ENCODE data around the gene OSBPL9.

Gene OSBPL9

DNA sequence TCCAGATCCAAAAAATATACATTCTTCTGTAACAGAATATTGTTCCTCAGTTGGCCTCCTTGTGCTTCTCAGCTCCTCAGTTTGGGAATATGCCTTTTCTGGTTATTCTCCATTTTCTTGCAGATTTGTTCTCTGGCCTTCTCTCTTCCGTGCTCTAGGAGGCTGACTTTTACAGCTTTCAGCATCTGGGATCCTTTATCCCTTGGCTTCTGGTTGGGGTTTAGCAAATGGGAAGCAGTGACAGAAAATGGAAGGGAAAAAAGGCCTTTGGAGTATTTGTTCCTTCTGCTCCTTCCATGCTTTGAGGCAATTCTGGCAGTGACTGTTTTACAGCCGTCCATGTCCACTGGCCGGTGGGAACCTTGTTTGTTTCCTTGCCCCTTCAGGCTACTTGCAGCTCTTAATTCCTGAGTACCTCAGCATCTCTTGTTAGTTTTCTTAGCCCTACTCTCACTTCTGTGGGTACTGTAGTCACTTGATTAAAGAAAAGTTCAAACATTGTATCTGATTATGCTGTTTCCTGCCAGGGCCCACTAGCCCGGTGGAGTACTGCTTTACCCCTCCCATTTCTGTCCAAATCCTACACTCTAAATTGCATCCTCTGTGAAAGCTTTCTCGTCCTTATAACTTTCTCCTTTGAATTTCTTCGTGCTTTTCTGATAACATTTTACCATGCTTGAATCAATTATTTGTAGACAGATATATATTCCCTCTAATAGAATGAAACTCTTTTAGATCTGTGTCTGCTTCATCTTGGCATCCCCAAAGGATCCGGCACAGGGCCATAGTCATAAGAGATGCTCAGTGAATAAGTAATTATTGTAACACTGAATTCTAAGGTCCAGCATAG lies 118.2 kb downstream of the OSBPL9 start:
- DNase-seq (ENCODE audit: low read depth in 4 of 4, low spot score in 1 of 4) = no peak

DNA sequence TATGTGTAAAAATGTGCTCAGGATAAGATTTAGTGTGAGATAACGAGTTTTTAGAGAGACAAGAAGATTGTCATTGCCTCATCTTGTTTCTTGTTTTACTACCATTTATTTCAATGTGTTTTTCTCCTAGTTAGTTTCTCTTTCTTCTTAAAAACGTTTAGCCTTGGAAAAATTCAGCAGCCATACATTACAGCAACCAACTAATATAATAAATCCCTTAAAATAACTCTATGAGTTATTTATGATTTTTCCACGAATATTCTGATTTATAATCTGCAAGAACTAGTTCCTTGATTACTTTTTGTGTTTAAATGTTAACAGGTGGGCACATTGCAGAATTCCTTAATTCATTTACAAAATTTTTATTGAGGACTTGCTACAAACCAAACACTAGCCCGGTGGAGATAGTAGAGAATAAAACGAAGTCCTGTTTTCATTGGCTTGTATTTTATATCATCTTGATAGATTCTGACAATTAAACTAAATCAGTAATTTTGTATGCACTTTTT lies 118.9 kb downstream of the OSBPL9 start:
- no peak for DNase-seq (ENCODE audit: low read depth in 4 of 4, low spot score in 1 of 4)

DNA sequence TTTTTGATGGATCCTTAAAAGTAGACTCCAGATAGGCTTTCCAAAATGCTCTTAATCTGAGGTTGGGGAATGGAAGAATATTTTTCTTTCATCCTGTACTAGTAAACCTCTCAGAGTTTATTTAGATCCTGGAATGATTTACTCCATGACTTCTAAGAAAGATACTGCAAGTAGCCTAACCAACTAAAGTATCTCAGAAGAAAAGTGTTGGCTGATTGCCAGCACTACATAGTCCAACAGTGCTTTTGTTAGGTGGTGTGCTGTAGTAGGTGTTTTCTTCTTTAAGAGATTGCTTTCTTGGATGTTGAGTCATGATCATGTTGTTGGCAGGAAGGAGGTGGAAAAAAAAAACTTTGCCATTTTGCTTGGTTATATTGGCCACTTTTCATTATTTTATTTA lies 119.8 kb downstream of the OSBPL9 start:
- DNase-seq (ENCODE audit: low read depth in 4 of 4, low spot score in 1 of 4) = no peak

DNA sequence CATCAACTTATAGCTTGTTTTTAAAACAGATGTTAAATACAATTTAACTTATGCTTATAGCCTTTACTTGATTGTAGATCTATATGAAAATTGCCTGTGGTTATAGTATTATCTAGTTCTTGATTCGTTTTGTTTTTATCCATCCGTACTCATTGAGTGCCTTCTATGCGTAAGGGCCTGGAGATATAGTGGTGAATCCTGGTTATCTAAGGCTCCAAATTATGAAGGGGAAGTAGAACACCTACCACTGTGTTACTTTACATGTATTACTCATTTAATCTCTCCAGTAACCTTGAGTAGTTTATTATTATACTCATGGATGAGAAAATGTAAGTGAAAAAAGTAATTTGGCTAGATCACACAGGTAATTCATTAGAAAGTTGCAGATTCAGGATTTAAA lies 121.8 kb downstream of the OSBPL9 start:
- no peak for DNase-seq (ENCODE audit: low read depth in 4 of 4, low spot score in 1 of 4)

DNA sequence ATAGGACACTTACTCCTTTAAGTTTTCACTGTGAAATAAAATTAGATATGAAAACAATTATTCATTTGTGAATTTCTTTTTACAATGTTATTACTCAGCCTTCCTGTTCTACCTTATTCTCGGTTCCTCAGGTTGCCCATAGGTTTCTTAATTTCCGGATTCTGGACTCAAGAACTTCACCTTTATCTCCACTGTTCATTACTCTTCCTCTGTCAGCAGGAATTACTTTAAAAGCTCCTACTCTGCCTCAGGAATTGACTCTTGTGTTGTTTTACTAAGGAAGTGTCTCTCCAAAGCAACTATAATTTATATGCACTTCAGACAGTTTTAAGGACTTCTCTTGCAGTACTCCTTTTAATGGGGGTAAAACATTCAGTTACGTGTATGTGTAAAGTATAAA lies 123.8 kb downstream of the OSBPL9 start:
- no peak for DNase-seq (ENCODE audit: low read depth in 4 of 4, low spot score in 1 of 4)

DNA sequence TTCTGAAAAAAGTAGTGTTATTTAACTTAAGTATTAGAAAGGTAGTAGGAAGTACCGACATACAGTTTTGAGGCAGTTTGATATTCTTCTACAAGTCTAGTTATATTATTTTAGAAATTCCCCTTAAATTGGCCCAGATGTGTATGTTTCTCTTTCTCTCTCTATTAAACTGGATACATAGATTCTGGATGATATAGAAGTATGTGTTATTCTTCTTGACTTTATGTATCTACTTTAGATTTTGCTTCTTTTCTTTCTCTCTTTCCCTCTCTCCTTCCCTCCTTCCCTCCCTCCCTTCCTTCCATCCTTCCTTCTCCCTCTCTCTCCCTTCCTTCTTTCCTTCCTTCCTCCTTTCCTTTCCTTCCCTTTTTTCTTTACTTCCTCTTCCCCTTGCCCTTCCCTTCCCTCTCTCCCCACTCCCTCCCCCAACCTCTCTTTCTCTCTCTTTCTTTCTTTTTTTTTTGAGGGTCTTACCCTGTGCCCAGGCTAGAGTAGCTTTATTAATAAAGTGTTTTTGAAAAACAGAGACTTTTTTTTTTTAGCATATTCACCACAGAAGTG lies 124.3 kb downstream of the OSBPL9 start:
- DNase-seq (ENCODE audit: low read depth in 4 of 4, low spot score in 1 of 4) = no peak

DNA sequence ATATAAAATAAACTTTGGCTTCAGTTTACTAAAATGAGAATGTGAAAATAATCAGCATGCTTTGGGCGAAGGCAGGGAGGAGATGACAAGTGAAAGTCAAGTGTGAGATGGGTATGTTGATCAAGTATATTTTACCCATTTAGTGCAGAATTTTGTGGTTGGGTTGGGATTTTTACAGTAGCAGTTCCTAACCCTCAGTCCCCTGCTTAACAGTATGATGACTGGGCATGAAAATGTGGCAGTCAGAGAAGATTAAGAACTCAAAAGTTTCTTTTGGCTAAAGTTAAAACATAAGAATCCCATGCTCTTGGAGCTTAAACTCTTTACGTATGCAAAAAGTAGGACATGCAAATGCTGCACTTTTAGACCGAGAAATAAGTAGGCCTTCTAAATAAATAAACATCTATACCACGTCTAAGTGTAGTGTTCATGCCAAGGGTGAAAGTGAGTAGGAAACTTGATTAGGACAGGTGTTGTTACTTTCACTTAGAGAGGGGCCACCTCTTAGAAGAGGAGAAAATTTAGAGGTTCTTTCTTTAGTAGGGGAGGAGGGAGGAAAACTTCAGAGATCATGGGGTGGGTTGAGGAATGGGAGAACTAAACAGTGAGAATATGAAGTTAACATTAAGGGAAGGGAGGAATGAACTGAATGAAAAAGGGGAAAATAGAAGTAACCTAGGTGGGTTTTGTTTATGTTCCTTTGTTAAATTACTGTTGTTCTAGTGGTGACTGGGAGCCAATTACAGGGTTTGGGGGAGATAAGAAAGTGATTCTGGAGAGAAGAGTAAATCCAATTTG lies 127.8 kb downstream of the OSBPL9 start:
- DNase-seq (ENCODE audit: low read depth in 4 of 4, low spot score in 1 of 4) = no peak

DNA sequence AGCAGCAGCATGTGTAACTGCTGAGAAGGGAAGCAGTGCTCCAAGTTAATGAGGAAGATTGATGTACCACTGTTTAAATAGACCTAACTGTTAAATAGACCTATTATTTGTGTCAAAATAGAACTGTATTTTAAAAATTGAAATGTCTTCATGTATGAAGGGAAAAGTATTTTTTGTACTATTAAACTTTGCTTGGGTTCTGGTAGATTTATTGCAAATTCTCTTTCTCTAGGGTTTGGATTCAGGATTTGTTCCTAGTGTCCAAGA lies 128.3 kb downstream of the OSBPL9 start:
- DNase-seq (ENCODE audit: low read depth in 4 of 4, low spot score in 1 of 4) = no peak

DNA sequence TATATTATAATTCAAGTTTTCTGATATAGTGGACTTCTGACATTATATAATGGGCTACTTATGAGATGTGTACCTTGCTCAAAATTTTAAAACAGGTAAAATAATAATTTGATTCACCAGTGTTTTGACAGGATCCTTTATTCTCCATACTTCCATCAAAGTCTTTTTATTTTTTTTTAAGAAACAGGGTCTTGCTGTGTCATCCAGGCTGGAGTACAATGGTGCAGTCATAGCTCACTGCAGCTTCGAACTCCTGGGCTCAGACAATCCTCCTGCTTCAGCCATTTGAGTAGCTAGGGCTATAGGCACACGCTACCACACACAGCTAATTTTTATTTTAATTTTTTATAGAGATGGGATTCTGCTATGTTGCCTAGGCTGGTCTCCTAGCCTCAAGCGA lies 132.3 kb downstream of the OSBPL9 start:
- DNase-seq (ENCODE audit: low read depth in 4 of 4, low spot score in 1 of 4) = no peak

DNA sequence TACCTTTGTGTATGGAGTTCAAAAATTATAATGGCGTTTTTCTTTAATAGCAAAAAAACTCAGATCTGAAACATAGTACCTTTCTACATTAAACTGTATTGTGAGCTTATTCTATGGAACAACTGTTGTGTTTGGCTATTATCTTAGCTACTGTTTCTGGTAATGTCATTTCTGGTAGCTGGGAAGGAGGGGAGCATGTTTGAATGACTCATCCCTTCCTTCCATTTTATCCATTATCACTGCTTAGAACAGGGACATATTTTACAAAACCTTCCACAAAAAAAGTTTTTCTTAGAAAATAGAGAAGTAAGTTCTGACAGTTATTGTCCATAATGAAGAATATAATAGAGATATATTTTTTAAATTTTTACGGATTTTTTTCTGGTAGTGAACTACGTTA lies 133.3 kb downstream of the OSBPL9 start:
- DNase-seq (ENCODE audit: low read depth in 4 of 4, low spot score in 1 of 4) = no peak

DNA sequence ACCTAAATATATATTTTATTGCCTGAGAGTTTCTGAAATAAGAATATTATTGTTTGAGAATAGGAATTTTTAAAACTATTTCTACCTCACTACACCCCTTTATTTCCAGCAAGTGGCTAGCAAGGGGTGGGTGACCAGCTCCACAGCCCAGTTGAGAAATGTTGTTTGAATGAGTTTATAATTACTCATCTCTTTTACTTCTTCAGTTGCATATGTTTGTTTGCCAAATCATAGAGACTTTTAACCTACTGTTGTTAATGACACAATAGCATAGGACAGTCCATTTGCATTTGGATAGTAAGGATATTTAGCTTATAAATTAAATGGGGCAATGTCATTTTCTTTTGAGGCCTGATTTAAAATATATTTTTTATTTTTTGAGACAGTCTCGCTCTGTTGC lies 133.8 kb downstream of the OSBPL9 start:
- DNase-seq (ENCODE audit: low read depth in 4 of 4, low spot score in 1 of 4) = no peak

DNA sequence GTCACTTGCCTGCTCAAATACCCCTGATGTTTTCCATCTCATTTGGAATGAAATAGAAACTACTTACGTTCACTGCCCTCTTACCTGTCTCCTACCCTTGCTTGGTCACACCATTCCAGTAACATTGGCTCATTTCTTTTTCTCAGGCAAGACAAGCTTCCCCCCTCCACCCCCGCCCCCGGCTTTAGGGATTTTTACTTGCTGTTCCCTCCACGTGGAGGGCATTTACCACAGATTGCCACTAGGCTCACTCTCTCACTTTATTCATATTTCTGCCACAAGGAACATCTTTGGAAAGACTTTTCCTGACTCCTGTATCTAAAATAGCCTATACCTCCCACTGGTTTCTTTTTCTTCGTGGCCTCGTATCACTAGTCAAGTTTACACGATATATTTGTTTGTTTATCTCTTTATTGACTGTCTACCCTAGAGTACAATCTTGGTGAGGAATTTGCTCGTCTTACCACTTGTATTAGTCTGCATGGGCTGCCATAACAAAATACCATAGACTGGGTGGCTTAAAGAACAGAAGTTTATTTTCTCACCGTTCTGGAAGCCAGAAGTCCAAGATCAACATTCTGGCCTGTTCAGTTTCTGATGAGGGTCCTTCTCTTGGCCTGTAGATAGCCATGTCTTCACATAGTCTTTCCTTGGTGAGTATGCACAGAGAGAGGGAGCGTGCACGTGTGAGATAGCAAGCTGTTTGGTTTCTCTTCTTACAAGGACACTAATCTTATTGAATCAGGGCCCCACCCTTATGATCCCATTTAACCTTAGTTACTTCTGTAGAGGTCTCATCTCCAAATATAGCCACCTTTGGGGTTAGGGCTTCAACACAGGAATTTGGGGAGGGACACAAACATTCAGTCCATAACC lies 135.4 kb downstream of the OSBPL9 start:
- DNase-seq (ENCODE audit: low read depth in 4 of 4, low spot score in 1 of 4) = no peak

DNA sequence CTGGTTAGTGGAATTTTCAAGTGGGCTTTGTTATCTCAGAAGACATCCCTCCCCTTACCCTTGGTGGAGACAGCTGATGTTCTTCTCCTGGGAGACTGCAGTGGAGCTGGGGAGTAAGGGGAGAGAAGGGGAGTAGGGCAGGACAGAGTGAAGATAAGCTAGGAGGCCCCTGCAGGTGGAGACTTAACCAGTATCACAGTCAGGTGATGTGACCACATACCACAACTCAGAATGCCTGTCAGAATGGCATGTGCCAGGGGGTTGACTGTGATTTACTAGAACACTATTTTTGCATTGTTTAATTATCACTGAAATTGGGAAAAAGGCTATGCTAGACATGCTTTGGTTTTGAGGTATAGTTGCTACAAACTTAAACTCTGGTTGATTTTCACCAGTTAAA lies 137.1 kb downstream of the OSBPL9 start:
- no peak for DNase-seq (ENCODE audit: low read depth in 4 of 4, low spot score in 1 of 4)

DNA sequence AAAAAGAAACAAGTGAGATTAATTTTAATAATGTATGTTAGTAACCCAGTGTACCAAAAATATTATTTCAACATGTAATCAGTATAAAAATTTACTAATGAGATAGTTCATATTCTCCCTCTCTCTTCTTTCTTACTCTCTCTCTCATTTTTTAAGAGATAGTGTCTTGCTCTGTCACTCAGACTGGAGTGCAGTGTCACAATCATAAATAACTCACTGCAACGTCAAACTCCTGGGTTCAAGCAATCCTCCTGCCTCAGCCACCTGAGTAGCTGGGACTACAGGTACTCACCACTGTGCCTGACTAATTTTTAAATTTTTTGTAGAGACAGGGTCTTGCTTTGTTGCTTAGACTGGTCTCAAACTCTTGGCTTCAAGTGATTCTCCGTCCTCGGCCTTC lies 137.8 kb downstream of the OSBPL9 start:
- no peak for DNase-seq (ENCODE audit: low read depth in 4 of 4, low spot score in 1 of 4)

DNA sequence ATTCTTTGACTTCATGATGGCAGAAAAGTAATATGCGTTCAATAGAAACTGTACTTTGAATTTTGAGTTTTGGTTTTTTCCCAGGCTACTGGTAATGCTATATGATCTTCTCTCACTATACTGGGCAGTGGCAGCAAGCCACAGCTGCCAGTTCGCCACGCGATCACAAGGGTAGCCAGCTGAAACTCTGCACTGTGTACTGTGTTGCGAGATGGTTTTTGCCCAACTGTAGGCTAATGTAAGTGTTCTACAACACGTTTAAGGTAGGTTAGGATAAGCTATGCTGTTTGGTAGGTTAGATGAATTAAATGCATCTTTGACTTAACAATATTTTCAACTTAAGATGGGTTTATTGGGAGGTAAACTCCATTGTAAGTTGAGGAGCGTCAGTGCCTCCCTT lies 138.5 kb downstream of the OSBPL9 start:
- DNase-seq (ENCODE audit: low read depth in 4 of 4, low spot score in 1 of 4) = no peak

DNA sequence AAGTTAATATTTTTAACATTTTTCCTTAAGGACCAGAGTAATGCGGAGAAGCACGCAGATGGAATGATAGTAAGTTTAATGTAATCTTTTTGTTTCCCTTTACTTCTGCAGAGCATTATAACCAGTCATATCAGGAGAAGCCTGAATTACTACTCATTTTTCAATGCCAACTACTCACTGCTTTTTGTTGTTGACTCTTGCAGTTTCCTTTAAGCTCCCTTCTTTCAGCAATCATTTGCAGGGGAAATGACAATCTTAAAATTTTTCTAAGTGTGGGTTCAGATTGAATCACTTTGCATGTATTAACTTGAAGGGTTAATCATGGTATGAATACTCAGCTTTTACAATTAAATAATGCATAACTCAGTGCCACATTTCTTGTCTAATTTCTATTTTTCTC lies 139.4 kb downstream of the OSBPL9 start:
- DNase-seq (ENCODE audit: low read depth in 4 of 4, low spot score in 1 of 4) = no peak

DNA sequence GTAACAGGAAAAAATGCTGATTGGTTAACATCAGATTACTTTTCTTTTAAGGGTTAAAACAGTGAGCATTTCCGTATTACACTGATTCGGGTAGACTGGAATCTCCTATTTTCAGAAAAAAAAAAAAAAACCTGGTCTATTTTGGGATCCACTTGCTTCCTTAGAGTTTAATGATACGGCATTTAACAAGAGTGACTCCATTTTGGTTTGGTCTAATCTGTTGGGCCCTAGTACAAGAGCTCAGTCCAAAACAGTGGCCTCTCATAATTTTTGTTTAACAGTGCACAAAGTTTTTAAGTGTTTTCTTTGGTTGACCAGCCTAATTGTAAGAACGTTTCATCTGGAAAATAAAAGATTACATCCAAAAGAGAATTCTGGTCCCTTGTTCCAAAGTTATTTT lies 141.4 kb downstream of the OSBPL9 start:
- DNase-seq (ENCODE audit: low read depth in 4 of 4, low spot score in 1 of 4) = no peak

DNA sequence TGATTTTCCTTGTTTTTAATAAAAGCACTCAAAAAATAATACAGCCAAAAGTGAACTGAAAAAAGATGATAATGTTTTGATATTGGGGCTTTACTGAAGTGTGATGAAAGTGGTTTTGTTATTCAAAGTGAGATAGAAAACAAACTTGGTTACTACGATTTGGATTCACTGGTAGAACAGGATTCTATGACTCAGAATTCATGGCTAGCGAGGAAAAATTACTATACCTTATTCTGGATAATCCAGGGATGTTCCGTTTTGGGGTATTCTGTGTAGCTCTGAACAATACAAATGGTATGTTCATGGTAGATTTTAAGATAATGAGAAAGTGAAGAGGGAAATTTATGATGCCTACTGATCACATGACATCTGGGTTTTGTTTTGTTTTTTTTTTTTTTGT lies 144.0 kb downstream of the OSBPL9 start:
- no peak for DNase-seq (ENCODE audit: low read depth in 4 of 4, low spot score in 1 of 4)

DNA sequence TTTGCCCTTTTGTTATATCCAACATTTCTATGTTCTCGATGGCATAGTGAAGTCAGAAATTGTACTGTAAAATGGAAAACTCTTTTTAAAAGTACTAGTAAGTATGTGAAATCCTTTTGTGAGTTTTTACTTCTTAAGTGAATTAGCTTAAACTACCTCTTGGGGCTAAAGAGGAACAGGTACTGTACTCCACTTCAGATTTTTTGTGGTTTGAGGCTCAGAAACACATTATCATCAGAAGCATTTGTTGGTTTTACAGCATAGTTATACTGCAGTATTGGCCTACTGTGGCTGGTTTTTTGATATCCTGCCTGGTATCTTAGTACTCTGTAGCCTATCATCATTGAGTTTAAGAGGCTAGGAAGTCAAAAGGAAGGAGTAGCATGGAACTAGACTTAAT lies 144.5 kb downstream of the OSBPL9 start:
- DNase-seq (ENCODE audit: low read depth in 4 of 4, low spot score in 1 of 4) = no peak

DNA sequence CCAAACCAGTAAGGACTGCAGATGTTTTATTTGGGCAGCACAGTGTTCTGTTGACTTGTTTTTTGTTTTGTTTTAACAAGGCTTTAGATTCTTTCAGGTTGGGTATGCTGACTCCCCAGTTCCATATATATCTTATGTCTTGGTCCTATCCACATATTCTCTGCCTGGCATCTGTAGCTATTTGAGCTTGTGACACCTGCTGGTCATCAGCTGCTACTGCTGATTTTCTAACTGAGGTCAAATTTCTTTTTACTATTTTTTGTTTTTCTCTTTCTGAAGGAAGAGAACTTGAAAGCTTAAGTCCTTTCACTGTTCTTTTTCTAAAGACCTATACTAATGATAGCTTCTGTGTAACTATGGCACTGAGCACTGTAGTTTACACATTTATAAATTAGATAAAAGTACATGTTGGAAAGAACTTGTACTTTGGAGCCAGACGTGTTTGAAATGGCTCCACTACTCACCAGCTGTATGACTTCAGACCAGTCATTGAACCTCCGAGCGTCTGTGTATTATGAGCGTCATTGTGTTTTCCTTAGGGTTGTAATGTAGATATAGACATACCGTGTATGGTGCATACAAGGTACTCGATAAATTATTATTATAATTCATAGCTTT lies 152.2 kb downstream of the OSBPL9 start:
- DNase-seq (ENCODE audit: low read depth in 4 of 4, low spot score in 1 of 4) = no peak

DNA sequence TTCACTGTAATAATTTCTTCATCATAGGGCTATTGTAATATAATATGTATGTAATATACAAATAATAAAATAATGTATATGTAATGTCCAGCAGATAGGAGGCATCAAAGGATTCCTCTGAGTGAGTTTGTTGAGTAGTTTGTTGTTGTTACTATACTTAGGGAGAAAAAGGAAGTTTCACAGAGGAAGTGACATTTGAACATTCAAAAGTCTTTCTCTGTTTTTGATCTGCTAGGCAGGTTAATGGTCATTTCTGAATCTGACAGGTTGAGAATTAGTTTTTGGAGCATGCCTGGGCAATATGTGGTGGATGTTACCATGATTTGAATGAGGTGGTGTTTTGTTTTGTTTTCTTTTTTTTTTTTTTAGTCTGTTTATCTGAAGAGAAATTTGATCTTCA lies 159.5 kb downstream of the OSBPL9 start:
- no peak for DNase-seq (ENCODE audit: low read depth in 4 of 4, low spot score in 1 of 4)

All from stimulated activated CD4-positive, alpha-beta T cell treated with anti-CD3 and anti-CD28 coated beads, Interleukin-1b, Interleukin-23, amount 100 ng/mL, for 24 hours (primary cell).